NOMO-1 (cell line): ENCODE data around the gene SYNJ2.
A peak's percentile ranks its signal among the peaks of the same experiment; 100 is the strongest.
"Not testable (repeated sequence)": the region's sequence is repeated elsewhere in the genome, so short reads cannot be mapped to it uniquely, and the experiment has no call there.

Experiments used
- DNase-seq, 2 experiments: peaks; one replicate each; lab custom pipeline; 2025; ENCODE audit not compliant: unreplicated experiment in 2 of 2; lab: John Stamatoyannopoulos, UW

Gene SYNJ2, protein sequence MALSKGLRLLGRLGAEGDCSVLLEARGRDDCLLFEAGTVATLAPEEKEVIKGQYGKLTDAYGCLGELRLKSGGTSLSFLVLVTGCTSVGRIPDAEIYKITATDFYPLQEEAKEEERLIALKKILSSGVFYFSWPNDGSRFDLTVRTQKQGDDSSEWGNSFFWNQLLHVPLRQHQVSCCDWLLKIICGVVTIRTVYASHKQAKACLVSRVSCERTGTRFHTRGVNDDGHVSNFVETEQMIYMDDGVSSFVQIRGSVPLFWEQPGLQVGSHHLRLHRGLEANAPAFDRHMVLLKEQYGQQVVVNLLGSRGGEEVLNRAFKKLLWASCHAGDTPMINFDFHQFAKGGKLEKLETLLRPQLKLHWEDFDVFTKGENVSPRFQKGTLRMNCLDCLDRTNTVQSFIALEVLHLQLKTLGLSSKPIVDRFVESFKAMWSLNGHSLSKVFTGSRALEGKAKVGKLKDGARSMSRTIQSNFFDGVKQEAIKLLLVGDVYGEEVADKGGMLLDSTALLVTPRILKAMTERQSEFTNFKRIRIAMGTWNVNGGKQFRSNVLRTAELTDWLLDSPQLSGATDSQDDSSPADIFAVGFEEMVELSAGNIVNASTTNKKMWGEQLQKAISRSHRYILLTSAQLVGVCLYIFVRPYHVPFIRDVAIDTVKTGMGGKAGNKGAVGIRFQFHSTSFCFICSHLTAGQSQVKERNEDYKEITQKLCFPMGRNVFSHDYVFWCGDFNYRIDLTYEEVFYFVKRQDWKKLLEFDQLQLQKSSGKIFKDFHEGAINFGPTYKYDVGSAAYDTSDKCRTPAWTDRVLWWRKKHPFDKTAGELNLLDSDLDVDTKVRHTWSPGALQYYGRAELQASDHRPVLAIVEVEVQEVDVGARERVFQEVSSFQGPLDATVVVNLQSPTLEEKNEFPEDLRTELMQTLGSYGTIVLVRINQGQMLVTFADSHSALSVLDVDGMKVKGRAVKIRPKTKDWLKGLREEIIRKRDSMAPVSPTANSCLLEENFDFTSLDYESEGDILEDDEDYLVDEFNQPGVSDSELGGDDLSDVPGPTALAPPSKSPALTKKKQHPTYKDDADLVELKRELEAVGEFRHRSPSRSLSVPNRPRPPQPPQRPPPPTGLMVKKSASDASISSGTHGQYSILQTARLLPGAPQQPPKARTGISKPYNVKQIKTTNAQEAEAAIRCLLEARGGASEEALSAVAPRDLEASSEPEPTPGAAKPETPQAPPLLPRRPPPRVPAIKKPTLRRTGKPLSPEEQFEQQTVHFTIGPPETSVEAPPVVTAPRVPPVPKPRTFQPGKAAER (N-terminal part only)

DNA sequence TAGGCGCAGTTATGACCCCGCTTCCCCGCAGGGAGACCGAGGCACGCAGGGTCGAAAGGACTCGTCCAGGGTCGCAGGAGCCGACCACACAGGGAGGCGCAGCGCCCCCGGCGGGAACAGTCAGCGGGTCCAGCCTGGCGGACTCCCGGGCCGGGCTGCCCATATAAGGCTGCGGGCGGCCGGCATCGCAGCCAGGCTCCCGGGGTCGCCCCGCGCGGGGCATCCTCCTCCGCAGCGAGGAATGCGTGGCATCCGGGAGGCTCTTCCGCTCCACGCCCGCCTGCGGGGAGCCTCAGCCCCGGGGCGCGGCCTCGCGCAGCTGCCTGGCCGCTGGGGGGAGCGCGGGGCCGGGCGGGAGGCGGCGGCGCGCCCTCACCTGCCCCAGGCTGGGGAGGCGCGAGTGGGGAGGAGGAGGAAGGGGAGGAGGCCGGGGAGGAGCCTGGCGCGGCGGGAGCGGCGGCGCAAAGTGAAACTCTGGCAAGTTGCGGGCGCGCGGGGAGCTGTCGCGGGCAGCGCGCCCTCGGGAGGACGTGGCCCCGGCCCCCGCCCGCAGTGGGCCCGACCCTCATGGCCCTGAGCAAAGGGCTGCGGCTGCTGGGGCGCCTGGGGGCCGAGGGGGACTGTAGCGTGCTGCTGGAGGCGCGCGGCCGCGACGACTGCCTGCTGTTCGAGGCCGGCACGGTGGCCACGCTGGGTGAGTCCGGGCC, at the start of gene SYNJ2:
TSS of gene SYNJ2 (plus strand) at position 469 of the 707 bp plus-strand sequence. CDS start at position 568, 99 bp downstream.
- DNase-seq: peak; percentile 62 to 67

DNA sequence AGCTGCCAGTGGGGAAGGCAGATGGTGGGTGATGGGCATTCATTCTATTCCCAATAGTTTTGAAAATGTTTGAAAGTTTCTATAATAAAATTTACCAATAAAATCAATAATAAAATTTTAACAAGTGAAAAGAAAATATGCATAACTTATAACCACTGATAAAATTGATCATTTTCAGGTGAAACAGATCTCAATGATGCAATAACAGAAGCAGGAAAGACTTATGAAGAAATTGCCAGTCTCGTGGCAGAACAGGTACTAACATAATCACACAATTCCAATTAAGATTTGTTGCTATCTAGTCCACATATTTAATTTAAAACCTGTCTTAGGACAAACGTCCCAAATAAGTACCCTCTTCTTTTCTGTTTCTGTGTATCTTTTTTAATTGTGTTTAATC, 45.9 kb upstream of the SYNJ2 start:
- DNase-seq: no peak

DNA sequence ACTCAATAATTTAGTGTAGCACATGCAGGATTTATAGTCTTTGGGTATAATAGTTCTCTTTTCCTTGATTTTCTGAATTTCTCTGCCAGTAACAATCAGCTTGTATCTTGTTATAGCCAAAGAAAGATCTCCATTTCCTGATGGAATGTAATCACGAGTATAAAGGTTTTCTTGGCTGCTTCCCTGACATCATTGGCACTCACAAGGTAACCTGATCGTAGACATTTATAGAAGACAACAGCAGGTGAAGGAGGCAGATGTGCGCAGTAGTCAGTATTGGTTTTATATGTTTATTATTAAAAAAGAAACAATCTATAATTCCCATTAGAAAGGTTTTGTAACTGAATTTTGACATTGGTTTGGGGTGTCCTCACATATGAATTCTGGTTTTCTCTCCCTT, 44.3 kb upstream of the SYNJ2 start:
- DNase-seq: no peak

DNA sequence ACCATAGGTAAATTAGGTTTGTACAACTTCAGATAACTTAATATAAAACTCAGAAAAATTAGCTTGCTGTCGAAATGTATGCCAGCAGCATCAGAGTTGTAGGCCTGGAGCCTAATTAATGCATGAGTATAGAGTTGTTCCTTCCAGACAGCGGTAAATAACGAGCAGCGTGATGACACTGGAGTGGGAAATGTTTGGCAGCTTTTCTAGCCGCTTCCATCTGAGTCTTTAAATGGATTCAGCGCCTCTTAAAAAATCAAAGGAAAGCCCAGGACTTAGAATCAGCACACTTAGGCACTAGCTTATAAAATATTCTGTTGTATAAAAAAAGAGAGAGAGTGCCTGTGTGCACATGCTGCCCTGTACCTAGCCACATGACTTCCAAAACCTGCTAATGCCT, 43.7 kb upstream of the SYNJ2 start:
- DNase-seq: no peak

DNA sequence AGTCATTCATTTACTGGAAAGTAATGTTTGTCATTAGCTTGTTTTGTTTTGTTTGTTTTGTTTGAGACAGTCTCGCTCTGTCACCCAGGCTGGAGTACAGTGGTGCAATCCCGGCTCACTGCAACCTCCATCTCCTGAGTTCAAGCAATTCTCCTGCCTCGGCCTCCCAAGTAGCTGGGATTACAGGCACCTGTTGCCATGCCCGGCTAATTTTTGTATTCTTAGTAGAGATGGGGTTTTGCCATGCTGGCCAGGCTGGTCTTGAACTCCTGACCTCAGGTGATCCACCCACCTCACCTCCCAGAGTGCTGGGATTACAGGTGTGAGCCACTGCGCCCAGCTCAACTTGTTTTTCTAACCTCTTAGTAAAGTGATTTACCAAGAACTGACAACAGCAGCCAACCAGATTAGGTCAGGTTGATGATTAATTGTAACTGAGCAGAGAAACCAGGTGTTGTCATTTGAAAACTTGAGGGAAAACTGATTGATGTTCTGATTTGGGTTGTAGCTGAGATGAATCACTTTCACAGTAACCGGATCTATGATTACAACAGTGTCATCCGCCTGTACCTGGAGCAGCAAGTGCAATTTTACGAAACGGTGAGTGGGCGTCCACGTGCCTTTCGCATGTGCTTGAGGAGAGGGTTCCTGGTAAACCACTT, 41.2 kb upstream of the SYNJ2 start:
- DNase-seq: not testable (repeated sequence)

DNA sequence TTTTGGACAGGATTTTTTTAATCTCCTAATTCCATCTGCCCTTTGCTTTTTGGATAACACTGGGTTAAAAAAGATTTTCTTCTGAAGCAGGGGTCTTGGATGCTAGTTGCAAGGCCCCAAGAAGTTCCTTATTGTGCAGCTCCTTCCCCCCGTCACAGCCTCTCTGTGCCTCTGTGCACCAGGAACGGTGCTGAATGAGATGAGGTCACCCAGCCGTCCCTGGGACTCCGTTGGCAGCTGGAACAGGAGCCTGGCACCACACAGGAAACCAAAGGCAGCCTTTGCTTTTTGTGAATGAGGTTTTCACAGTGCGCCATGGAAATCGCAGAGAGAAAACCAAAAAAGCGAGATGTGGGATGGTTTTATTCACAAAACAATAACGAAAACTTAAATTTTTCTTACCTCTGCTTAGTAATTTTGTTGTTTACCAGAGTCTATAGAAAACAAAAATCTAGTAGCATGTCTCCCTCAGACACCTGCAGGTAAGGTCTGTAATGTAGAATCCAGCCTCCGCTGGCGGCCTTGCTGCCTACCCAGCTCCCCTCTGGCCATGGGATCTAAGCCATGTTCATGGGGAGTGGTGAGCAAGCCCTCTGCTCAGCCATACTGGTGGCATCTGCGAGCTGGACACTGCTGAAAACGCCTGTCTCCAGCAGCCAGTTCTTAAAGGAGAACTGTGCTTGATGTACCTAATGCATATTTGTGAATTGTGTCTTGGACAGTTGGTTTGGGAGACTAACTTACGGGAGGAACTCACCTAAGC, 40.4 kb upstream of the SYNJ2 start:
- no peak for DNase-seq

DNA sequence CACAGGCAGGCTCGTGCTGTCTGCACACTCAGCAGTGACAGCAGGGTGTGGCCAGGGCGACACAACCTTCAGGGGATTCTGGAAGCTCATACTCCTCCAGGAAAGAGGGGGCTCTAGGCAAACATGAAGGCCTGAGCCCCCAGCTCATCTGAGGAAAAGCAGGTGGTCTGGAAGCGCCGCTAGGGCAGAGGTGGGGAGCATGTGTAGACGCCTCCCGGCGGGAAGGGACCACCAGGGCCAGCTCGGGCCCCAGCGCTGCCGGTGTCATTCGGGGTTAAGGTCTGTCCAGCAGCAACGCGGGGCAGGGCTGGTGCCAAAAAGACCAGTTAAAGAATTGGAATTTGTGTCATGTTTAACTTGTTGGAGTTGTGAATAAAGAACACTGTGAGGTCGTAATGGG, 39.3 kb upstream of the SYNJ2 start:
- DNase-seq: no peak

DNA sequence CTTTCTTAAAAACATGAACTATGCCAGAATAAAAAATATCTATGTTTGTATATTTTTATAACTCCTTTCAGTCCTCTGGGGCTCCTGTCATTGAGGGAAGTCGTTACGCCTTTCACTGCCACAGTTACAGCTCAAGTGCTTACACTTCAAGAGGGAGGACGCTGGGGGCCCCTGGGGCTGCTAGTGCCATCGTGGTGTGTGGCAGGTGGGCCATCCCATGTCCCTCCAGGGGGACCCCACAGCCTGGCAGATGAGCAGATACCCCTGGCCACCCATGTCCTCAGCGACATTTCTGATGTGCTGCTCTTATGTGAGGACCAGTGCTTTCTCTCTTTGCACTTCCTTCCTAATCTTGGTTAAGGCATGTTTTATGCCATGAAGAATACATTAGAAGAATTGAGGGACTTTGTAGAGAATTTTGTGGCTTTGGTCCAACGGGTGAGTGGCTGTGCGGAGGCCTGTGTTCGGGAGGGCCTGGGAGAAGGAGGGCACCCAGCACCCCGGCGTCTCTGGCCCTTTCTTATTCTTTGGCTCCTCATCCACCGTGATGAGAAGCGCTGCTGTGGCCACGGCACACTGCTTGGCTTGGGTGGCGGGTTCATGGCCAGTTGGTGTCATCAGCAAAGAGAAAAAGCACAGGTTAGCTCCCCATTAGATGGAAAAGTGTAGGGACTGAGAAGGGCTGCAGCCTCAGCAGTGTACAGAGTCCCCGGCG, 38.3 kb upstream of the SYNJ2 start:
- no peak for DNase-seq

DNA sequence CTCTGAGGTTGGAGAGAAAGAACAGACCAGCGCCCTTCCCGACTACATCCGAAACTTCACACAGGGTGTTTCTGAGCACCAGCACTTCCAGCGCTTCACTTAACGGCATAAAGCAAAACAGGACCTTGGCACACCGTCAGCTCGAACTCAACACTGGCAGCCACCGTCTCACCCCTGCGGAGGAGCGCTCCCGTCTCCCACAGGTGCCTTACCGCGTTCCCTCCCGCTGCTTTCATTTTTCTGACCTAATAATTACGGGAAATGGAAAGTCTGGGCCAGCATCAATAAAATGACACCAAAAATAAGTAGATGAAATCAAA, 37.7 kb upstream of the SYNJ2 start:
- no peak for DNase-seq

DNA sequence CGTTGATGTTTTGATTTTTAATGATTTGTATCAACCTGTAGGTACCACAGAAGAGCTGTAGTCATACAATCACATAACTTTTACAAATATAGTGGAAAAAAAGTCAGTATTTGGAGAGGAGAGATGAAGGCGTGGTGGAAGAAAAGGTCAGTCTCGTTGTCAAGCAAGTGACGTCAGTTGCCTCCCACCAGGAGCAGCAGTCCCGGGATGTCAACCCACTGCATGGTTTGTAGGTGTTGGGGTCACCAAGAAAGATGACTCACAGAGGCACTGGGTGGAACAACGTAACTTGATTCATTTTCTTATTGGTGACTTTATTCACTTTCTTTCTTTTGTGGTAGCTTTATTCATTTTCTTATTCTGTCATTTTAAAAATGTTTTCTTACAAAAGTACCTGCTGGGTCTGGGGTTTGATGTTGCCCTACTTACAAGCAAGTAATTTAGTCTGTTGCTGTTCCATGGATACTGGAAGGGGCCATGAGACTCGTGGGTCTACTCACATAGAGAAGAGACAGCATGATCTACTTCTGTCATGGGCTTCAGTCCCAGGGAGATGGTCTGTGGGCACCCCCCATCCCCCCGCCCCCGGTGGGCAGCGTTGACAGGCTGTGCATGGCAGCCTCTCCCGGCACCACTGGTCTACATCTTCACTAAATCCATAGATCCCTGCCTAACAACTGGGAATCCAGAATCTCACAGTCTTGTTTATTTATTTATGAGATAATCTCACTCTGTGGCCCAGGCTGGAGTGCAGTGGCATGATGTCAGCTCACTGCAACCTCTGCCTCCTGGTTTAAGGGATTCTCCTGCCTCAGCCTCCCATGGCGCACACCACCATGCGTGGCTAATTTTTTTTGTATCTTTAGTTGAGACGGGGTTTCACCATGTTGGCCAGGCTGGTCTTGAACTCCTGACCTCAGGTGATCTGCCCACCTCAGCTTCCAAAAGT, 36.4 kb upstream of the SYNJ2 start:
- no peak for DNase-seq

DNA sequence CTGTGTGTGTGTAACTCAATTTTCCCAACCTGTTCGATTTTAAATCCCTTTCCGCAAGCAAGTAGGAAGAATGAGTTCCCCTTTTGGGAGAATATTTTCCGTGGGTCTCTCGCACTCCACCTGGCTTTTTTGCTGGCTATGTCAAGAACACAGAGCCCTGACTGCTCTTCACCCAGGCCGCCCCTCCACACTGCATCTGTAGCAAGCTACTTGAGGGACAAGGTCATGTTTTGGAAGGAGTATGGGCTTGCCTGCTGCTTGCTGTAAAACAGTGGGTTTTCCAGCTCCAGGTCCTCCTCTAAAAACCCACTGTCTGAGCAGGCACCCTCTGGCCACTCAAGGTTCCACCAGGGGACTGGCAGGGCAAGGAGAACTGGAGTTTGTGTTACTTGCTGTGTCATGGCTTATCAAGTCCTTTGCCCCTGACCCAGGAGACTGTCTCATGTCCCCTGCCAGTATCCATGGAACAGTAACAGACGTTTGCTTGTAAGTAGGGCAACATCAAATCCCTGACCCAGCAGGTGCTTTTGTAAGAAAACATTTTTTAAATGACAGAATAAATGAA, 35.5 kb upstream of the SYNJ2 start:
- DNase-seq: no peak

DNA sequence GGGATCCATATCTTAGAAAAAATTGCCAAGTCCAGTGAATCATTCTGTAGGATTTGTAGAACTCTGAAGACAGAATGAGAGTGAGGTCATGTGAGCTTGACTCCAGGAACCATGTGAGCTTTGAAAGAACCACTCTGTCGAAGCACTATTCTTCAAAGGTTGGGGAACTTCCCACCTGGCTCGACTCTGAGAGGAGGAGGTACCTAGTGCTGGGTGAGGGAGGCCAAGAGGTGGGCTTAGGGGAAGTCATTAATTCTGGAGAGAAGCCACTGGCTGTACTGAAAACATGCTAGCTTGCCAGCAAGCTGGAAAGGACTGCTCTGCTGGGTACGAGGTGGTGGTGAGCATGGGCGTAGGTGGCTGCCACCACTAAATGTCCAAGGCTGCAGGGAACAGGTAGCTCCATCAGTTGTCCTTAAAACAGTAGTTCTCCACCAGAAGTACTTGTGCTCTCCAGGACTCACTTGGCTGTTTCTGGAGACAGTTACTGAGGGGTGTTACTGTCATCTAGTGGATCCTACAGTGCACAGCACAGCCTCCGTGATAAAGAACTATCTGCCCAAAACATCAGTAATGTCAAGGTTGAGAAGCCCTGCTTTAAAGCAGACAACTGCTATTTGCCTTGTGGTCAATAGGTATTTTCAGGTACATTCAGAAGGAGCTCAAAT, 34.7 kb upstream of the SYNJ2 start:
- no peak for DNase-seq

DNA sequence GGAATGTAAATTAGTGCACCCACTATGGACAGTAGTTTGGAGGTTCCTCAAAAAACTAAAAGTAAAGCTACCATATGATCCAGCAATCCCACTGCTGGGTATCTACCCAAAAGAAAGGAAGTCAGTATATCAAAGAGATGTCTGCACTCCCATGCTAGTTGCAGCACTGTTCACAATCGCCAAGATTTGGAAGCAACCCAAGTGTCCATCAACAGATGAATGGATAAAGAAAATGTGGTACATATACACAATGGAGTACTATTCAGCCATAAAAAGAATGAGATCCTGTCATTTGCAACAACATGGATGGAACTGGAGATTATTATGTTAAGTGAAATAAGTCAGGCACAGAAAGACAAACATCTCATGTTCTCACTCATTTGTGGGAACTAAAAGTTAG, 30.8 kb upstream of the SYNJ2 start:
- DNase-seq: not testable (repeated sequence)

DNA sequence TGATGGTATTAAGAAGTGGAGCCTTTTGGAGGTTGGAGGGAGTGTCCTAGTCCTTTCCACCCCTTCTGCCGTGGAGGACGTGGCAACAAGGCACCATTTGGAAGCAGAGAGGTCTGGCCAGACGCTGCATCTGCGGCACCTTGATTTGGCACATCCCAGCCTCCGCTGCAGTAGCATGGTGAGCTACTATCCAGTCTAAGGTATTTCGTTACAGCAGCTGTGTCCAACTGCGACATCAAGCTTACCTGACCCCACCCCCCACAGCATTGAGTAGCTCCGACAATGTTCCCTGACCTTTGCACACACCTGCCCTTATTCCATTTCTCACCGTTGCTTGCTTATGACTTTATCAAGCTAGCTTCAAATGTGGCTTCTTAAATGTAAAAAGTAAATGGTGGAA, 29.8 kb upstream of the SYNJ2 start:
- no peak for DNase-seq

DNA sequence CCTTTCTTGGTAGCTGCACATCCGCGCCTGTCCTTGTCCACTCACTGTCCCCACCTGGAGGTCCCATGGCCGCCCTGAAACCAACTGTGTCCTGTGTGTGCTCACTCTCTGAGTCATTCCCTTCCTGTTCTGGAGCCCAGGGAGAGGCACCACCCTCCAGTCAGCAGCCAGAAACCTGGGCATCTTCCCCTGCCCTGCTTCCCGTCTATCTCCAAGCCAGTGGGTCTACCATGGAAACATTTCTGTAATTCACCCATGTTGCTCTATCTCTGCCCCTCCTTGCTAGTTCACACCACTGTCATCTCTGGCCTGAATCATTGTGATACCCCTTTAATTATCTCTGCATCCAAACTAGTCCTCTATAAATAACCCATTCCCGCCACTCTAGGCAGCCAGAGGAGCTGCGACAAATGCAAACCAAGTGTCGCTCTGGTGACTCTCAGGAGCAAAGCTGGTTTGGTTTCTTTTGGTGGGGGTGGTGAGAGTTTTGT, 28.8 kb upstream of the SYNJ2 start:
- DNase-seq: no peak

DNA sequence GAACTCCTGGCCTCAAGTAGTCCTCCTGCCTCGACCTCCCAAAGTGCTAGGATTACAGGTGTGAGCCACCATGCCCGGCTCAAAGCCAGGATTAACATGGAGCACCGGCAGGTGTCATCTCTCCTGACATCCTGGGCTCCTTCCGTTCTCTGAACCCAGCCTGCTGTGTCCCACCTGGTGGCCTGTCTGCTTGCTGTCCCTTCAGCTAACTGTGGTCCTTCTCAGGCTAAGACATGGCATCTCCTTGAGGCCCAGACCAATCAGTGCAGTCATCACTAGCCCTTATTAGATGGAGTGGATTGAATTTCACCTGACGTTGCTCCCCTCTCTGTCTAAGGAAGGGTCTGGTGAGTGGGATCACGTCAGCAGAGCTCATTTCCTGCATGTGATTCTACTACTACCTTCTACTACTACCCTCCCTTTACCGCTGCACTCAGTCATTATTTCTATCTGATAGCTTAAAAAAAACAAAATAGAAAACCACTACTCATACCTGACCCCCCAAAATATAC, 28.0 kb upstream of the SYNJ2 start:
- DNase-seq: no peak
